Erythroblast (primary cell): ENCODE results near the gene EFHC1.

ENCODE experiments used
- GATA1 ChIP-seq: IDR thresholded peaks from 2 replicates; pipeline ENCODE4 v1.6.1; 2011; ENCODE audit warnings: low read depth, mild to moderate bottlenecking, control low read depth, low read length, moderate library complexity
- POLR2A ChIP-seq: IDR thresholded peaks from 2 replicates; pipeline ENCODE4 v1.6.1; 2011; ENCODE audit warnings: mild to moderate bottlenecking, low read length

DNA sequence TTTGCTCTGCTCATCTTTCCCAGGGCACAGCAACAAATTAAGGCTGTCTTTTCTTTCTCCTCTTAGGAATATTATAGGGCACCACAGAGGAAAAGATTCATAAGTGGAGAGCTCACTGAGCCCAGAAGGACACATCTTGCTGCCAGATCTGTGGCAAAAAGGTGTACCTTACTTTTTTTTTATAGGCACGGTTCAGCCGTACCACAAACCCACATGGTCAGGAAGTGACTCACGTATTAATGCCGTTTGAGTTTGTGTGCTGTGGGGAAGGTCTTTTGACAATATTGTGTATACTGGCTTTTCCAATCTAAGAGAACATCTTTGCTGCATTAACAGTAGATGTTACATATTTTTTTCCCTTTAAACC, 29.8 kb upstream of the EFHC1 start:
- TF ChIP-seq POLR2A (no peak), GATA1 (no peak)
